ENCODE data around the gene NELL2.

GRCh38 chr12:44571006-44571550 lies 305.0 kb downstream of the NELL2 start:
- TF ChIP-seq EZH2 (IDR thresholded peaks at IDR 0.05) (no peak), POLR2AphosphoS5 (IDR thresholded peaks at IDR 0.05; ENCODE audit: borderline replicate concordance, low read depth, low read length) (no peak), FOXP2 (optimal IDR thresholded peaks at IDR 0.05; ENCODE audit: control extremely low read depth, extremely low read length, insufficient read depth) (no peak)

Data from SK-N-MC (cell line).